ENCODE measurements around the gene DPYSL5.

DNA sequence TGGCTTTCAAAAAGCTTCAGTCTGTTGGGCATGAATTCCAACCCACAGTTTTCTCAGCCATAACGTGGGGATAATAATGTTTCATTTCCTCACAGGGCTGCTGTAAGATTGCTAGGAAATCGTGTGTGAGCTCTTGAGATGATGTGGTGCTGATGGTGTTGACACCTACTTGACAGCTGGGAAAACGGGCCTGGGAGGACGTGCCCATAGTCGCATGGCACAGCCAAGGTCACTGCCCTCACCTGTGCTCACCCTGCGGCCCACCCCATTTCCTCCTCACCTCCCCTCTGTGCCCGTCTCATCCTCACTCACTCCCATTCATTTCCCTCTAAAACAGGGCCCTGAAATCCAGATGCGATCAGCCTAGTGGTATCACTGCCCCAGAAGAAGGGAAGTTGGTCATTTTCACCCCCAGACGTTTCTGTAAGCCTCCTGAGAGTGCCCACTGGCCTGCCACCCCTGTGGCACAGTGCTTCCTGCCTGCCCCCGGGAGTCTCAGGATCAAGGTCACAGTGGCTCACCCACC lies 33.0 kb downstream of the DPYSL5 start:
- TF ChIP-seq, protein P1, sequence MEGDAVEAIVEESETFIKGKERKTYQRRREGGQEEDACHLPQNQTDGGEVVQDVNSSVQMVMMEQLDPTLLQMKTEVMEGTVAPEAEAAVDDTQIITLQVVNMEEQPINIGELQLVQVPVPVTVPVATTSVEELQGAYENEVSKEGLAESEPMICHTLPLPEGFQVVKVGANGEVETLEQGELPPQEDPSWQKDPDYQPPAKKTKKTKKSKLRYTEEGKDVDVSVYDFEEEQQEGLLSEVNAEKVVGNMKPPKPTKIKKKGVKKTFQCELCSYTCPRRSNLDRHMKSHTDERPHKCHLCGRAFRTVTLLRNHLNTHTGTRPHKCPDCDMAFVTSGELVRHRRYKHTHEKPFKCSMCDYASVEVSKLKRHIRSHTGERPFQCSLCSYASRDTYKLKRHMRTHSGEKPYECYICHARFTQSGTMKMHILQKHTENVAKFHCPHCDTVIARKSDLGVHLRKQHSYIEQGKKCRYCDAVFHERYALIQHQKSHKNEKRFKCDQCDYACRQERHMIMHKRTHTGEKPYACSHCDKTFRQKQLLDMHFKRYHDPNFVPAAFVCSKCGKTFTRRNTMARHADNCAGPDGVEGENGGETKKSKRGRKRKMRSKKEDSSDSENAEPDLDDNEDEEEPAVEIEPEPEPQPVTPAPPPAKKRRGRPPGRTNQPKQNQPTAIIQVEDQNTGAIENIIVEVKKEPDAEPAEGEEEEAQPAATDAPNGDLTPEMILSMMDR (IDR thresholded peaks at IDR 0.05) = no peak
- no peak for TF ChIP-seq POLR2AphosphoS5 (IDR thresholded peaks at IDR 0.05)
